Loucy (cell line): ENCODE measurements around the gene MEX3B.

Experiments
- H2AFZ ChIP-seq: fragments of 200-600 bp; sonication (generic); 2 replicates; pipeline ENCODE4 v1.6.0; 2016; ENCODE audit warnings: antibody characterized with exemption, mild to moderate bottlenecking, low read length, moderate library complexity
- H3F3A ChIP-seq: fragments of 200-600 bp; 2 replicates; pipeline ENCODE4 v1.6.0; 2016; ENCODE audit warnings: antibody characterized with exemption, low read depth, mild to moderate bottlenecking
- H3K27me3 ChIP-seq: fragments of 200-600 bp; sonication (generic); 2 replicates; pipeline ENCODE4 v1.6.1; 2014; ENCODE audit warnings: low read length, mild to moderate bottlenecking; ENCODE audit not compliant: insufficient read depth, poor library complexity, severe bottlenecking
- H3K36me3 ChIP-seq: fragments of 200-600 bp; sonication (generic); 2 replicates; pipeline ENCODE4 v1.6.1; 2016; ENCODE audit warnings: low read length; ENCODE audit not compliant: insufficient read depth
- H3K4me1 ChIP-seq: fragments of 200-600 bp; sonication (generic); 2 replicates; pipeline ENCODE4 v1.5.1; 2014; ENCODE audit warnings: low read length, mild to moderate bottlenecking; ENCODE audit not compliant: insufficient read depth, poor library complexity, severe bottlenecking
- H3K4me2 ChIP-seq: fragments of 200-600 bp; sonication (generic); 2 replicates; pipeline ENCODE4 v1.6.0; 2014; ENCODE audit warnings: antibody characterized with exemption, low read length, low read depth, mild to moderate bottlenecking; ENCODE audit not compliant: poor library complexity, severe bottlenecking
- H3K4me3 ChIP-seq: fragments of 200-600 bp; sonication (generic); 2 replicates; pipeline ENCODE4 v1.5.1; 2014; ENCODE audit warnings: low read length, mild to moderate bottlenecking, mixed read lengths; ENCODE audit not compliant: poor library complexity, severe bottlenecking
- H3K79me2 ChIP-seq: fragments of 200-600 bp; sonication (generic); 2 replicates; pipeline ENCODE4 v1.6.1; 2014; ENCODE audit warnings: low read length; ENCODE audit not compliant: insufficient read depth
- H3K9ac ChIP-seq: fragments of 200-600 bp; sonication (generic); 2 replicates; pipeline ENCODE4 v1.6.0; 2014; ENCODE audit warnings: mild to moderate bottlenecking, low read depth, low read length, moderate library complexity; ENCODE audit not compliant: poor library complexity, severe bottlenecking
- H3K9me2 ChIP-seq: fragments of 200-600 bp; sonication (generic); replicated peaks from 2 replicates; pipeline ENCODE4 v1.6.1; 2016; ENCODE audit warnings: low read depth, low read length, mixed read lengths
- H3K9me3 ChIP-seq: fragments of 200-600 bp; sonication (generic); 2 replicates; pipeline ENCODE4 v1.6.1; 2014; ENCODE audit warnings: mild to moderate bottlenecking, antibody characterized with exemption, low read length, low read depth; ENCODE audit not compliant: insufficient read depth
- H4K20me1 ChIP-seq: fragments of 200-600 bp; sonication (generic); 2 replicates; pipeline ENCODE4 v1.6.0; 2014; ENCODE audit warnings: antibody characterized with exemption, low read length, mild to moderate bottlenecking; ENCODE audit not compliant: insufficient read depth, poor library complexity, severe bottlenecking
- CTCF ChIP-seq: fragments of 200-600 bp; sonication (generic); conservative IDR thresholded peaks from 2 replicates; pipeline ENCODE4 v1.5.1; 2014; ENCODE audit warnings: mild to moderate bottlenecking, antibody characterized with exemption, low read length
- EZH2phosphoT487 ChIP-seq: fragments of 200-600 bp; IDR thresholded peaks from 2 replicates; pipeline ENCODE4 v1.6.1; 2018; ENCODE audit warnings: antibody characterized with exemption, mild to moderate bottlenecking, moderate library complexity, borderline replicate concordance

MEX3B gene

GRCh38 chr15:82072926-82073537, 27.2 kb upstream of the MEX3B start:
- H3K36me3 ChIP-seq: no peaks in the 10 kb centered on the region
- no peaks in the 10 kb centered on the region for H3K4me1 ChIP-seq
- peaks cover 4% of the 10 kb centered on the region for H3K27me3 ChIP-seq
- peaks cover 9% of the 10 kb centered on the region; the same call in 1 of the 2 replicates for H3K9me3 ChIP-seq
- no peaks in the 10 kb centered on the region for H4K20me1 ChIP-seq
- no peaks in the 10 kb centered on the region for H3K9me2 ChIP-seq
- H3K79me2 ChIP-seq: no peaks in the 10 kb centered on the region
- H3K4me3 ChIP-seq: no peak overlapping the region
- H3K9ac ChIP-seq: no peak overlapping the region
- TF ChIP-seq EZH2phosphoT487 (no peak), CTCF (no peak)
- H2AFZ ChIP-seq: no peak overlapping the region
- no peaks in the 10 kb centered on the region for H3F3A ChIP-seq
- no peak overlapping the region for H3K4me2 ChIP-seq

GRCh38 chr15:82066455-82066854, 20.6 kb upstream of the MEX3B start:
- TF ChIP-seq CTCF: no peak
- no peak for TF ChIP-seq EZH2phosphoT487
- H3K9ac ChIP-seq: no peak overlapping the region
- no peaks in the 10 kb centered on the region for H4K20me1 ChIP-seq
- H3K4me3 ChIP-seq: no peak overlapping the region
- no peak overlapping the region for H3K4me2 ChIP-seq
- no peaks in the 10 kb centered on the region for H3K79me2 ChIP-seq
- H2AFZ ChIP-seq: no peak overlapping the region
- no peaks in the 10 kb centered on the region for H3K9me2 ChIP-seq
- H3K27me3 ChIP-seq: peaks cover 4% of the 10 kb centered on the region
- no peaks in the 10 kb centered on the region for H3K4me1 ChIP-seq
- no peaks in the 10 kb centered on the region for H3K9me3 ChIP-seq
- H3F3A ChIP-seq: no peaks in the 10 kb centered on the region
- no peaks in the 10 kb centered on the region for H3K36me3 ChIP-seq

DNA sequence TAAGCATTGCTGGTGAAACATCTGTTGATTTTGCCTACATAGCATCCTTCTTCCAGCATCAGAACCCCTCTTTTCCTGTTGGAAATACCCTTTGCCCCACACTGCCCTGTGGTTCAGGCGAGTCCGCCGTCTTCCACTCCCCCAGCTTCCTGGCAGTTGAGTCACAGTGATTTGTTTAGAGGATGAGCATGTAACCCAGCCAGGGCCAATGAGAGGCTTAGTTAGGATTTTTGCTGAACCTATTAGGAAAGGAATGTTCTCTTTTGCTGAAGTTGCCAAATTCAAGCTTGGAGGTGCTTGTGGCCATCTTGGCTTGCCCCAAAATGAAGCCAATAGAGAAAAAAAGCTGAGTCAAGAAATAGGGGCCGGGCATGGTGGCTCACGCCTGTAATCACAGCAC, 19.0 kb upstream of the MEX3B start:
- Histone ChIP-seq H3K4me3 (no peak overlapping the region), H3K9ac (no peak overlapping the region), H3K36me3 (no peaks in the 10 kb centered on the region), H3K4me2 (no peak overlapping the region), H3K27me3 (no peaks in the 10 kb centered on the region), H3K4me1 (no peaks in the 10 kb centered on the region), H2AFZ (no peak overlapping the region), H4K20me1 (no peaks in the 10 kb centered on the region), H3K79me2 (no peaks in the 10 kb centered on the region), H3K9me2 (no peaks in the 10 kb centered on the region), H3K9me3 (no peaks in the 10 kb centered on the region), H3F3A (no peaks in the 10 kb centered on the region)
- TF ChIP-seq CTCF: no peak
- TF ChIP-seq EZH2phosphoT487: no peak
